NCI-H748 treated with DMSO at 0.1 percent for 48 hours (cell line): ENCODE measurements around the gene SNN.

Source experiments
- DNase-seq: peaks from one replicate; lab custom pipeline; 2025; lab: John Stamatoyannopoulos, UW

The SNN gene

DNA sequence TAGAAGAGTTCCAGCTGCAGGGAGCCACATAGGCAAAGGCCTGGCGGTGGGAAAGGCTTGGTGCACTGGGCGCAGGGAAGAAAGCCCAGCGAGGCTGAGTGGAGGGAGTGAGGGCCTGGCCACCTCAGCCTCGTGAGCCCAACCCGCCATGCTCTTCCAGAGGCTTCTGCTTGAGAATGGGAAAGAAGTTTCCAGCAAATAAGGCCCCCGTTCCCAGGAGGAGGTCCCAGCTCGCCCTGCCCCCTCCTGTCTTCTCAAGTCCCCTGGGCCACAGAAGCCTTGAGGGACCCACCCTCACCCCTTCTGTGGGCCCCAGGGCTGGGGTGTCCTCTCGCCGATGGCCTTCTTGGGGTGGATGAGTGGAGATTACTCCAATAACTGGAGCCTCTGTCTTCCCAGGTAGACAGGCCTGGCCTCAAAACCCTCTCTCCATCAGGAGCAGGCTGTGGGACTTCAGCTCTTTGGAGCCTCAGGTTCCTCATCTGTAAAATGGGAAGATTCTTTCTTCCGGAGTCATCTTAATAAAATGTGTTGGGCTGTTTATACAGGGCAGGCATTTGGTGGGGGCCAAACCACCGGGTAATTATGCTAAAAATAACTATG is 933 bp upstream of the SNN start:
- no peak for DNase-seq

DNA sequence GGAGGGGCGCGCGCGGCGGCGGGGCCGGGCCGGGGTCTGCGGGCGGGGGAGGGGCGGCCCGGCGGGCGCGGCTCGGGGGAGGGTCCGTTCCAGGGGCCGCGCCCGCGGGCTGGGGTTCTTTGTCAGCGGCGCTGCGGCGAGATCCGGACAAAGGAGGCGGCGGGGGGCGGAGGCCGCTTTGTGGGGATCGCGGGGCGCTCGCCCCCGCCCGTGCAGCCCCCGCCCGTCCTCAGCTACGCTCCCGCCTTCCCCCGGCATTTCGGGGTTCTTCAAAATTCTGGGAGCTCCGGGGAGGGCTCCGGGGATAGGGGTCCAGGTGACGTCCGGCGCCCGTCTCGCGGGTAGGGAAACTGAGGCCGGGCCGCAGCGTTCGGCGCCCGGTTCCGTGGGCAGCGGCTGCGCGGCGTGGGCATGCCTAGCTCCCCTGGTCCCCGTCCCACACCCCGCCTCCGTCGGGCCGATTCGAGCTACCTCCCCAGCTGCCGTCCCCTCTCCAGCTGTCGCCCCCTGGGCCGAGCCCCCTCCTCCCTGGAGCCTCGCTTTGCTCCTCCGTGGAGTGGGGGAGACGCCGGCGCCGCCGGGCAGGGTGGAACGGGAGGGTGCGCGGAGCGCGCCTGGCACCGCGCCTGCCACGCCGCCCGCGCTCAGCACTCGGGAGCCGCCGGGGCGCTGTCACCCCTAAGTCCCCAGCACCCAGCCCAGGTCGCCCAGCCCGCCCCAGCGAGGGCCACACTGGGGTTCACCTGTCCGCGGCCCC is 546 bp downstream of the SNN start:
- no peak for DNase-seq

DNA sequence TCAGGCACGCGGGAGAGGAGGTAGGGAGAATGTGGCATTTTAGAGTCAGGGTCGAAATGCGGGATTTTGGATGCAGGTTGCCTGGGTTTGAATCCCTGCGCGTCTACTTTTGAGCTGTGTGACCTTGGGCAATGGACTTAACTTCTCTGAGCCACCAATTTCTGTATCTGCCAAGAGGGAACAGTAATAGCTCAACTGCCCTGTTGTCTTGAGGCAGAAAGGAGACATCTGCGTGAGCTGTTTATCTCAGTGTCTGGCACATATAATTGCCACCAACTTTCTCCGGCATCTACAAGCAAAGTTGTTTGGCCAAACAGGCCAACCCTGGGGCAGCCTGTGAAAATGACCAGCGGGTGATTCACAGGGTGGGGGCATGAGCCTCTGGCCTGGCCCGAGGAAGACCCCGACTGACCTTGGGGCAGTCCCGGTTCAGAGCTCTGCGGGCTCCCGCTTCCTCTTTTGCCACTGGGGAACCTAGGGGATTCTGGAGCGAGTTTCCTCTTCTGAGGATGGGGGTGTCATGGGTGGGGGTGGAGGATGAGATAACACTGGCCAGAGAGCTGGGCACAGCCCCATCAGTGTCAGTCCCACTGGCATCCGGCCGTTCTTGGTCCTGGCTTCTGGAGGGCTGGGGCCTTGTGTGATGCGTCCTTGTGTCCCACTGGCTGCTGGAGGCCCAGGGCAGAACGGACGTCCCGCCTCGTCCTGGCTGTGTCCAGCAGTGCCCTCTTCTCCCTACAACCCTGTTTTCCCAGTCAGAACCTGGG is 1.3 kb downstream of the SNN start:
- DNase-seq: no peak

DNA sequence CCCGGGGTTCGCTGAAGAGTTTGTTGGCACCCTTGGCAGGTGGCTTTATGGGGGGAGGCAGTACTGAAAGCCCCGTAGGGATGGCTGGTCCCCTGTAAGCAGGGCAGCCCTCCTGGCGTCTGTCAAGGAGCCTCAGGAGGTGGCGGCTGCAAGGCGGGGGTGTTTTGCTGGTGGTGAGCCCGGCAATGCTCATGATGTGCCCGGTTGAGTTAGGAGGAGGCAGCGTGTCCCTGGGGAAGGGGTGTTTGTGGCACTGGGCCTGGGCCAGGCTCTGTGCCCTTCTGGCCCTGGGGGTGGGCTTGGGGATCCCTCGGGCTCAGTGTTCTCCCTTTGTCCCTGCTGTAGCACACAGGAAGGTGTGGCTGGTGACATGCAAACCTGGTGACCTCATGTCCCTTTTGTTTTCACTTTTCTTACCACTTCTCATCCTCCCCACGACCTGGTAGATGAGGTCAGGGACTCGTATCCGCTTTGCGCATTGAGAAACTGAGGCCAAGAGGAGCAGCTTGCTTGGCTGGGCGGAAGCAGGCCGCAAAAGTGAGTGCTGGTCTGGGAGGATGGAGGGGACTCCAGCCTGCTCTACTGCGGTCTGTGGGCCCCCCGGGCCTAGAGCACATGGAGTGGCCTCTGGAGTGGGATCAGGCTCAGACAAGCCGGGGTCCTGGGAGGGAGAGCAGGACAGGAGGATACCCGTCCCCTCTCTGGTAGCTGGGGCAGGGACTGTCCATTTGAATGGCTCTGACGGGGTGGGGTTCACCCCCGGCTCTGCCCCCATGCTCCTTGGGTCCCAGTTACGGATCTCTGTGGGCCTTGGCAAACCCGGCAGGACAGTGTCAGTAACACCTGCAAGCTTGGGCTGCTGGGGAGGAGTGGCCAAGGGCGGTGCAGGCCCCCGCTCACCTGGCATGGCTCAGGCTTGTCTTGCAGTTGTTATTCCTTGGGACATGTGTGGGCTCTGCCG is 2.2 kb downstream of the SNN start:
- no peak for DNase-seq

DNA sequence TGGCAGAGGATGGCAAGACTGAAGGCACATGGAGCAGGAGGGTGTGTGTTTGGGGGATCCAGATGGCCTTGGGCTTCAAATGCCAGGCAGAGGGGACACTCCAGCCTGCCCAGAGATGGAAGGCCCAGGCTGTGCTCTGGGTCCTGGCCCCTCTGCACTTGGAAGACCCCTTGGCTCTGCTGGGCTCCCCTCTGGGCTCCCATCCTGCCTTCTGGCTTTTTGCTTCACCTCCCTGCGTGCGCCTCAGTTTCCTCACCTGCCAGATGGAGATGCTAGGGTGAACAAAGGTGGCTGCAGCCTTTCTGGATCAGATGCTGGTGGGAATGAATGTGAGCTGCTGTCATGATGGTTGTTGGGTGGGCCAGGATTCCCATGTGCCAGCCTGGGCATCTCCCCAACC is 3.0 kb downstream of the SNN start:
- DNase-seq: no peak

DNA sequence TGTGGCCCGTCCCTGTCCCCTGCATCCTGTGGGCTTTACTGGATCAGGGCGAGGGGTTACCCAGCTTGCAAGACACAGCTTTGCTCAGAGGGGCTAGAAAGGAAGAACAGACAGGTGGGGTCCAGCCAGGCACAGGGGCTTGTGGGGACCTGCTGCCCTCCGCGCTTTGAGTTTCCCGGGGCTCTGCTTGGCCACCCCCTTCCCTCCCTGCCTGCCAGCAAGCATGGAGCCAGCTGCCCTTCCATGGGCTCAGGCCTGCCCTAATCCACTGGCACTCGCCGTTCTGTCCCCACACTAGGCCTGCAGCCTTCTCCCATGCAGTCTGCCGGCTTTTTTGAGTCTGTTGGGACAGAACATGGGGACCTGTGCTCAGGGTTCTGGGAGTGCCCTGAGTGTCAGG is 3.4 kb downstream of the SNN start:
- DNase-seq: no peak

DNA sequence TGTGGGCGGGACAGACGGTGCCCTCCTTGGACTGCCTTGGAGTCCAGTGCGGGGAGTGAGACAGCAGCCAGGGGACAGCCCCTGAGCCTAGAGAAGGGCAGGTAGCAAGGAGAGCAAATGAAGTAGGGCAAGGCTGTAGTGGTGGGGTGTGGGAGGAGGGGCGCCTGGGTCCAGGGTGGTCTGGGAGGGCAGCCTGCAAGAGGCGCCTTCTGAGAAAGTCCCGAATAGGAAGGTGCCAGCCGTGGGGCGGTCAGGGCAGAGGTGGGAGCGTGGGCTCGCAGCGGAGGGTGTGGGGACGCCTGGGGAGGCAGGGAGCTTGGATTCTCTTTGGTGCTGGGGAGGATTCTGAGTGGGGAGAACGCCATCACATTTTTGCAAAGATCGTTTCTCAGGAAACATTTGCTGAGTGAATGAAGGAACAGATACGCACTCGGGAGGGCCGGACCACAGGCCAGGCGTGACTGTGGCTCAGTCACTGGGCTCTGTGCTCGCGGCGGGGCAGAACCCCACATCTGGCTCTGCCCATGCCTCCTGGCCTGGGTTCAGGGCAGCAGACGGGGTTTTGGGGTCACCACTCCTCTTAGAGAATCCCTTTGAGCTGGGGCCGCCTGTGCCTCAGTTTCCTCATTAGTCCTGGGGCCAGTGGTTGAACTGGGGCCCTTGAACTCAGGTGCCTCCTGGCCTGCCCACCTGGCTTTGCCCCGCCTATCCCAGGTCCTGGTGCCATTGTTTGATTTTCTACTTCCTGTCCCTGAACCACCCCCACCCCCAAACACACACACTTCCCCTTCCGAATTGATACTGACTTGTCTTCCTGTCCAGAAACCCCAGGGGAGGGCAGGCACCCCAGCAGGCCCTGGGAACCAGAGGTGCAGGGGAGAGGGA is 4.2 kb downstream of the SNN start:
- DNase-seq: no peak

DNA sequence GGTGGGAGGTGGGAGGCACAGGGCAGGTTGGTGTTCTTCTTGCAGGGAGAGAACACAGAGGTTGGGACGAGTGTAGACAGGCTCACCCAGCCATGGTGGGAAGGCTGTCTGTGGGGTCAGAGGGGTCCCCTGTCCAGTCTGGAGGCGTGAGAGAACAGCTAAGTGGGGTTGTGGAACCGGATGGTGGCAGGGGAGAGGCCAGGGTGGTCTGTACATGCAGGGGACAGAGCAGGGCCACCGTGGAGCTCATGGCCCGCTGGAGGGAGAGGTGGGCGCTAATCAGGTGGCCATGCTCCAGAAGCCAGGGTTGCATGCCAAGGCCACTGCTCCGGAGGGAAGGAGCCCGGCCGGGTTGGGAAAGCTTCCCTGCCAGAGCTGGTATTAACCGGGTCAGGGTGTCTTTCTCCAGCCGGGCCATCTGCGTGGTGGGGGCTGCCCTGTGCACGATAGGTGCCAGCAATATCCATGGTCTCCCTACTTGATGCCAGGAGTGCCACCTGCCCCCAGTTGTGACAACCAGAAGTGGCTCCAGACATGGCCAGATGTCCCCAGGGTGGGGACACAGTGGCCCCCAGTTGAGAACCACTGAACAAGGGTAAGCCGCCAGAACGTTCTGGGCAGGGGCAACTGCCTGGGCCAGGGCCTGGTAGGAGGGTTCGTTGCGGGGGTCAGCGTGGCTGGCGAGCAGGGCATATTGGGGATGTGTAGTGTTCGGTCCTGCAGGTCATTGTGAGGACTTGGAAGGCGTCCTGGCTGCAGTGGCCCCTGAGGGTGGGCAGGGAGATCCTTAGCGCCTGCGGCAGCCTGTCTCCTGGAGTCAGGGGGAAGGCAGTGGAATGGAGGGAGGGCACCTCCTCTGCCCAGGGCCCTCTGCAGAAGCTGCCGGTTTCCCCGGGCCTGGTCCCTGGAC is 5.1 kb downstream of the SNN start:
- no peak for DNase-seq

DNA sequence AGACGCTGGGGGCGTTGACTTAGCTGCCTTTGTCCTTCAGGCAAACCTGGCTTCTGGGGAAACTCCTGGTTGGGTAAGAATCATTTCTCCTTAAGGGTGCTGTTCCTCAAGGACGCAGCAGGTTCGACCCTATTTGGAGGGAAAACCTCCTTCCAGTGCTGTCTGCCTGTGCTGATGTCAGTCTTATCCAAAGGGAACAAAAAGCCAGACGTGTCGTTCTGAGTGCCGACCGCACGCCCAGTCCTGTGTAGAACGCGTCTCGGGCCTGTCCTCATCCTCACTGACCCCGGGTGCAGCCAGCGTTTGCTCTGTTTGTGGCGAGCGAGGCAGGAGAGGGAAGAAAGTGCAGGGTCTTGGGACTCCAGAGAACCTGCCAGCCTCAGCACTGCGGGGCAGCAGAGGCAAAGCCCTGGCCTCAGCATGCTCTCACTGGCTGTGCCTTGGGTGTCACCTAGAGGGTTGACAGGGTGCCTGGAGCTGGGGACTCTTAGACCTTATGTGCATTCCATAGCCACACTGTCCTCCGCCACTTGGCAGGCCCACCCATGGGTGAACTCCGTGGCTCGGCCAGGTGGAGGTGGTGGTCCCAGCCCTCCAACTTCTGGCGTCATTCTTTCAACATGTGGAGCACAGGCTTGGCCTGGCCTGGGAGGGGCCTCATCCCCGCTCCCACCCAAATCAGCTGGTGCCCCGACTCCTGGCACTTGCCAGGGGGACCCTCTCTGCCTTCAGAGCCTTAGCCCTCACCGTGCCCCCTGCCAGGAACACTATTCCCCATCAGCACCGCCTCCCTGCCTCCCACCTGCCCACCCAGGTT is 6.0 kb downstream of the SNN start:
- no peak for DNase-seq

DNA sequence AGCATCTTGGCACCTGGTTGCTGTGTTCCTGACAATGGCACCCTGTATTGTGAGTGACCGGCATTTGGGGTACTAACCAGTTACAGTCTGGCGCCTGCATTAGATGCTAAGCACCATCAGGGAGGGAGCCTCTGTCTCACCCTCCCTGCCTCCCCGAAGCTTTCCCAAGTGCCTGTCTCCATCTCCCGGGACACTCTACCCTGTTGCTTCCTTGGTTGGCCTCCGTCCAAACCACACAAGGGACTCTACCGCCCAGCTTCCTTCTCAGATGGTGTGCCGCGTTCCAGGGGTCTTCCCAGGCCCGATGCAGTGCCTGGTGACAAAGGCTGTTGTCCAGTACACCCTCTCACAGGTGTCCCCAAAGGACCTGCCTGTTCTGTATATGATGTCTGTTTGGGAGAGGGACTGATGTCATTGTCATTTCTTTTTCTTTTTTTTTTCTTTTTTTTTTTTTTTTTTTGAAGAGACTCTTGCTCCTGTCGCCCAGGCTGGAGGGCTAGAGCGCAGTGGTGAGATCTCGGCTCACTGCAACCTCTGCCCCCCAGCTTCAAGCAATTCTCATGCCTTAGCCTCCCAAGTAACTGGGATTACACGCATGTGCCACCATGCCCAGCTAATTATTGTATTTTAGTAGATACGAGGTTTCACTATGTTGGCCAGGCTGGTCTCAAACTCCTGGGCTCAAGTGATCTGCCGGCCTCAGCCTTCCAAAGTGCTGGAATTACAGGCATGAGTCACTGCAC is 6.7 kb downstream of the SNN start:
- no peak for DNase-seq

DNA sequence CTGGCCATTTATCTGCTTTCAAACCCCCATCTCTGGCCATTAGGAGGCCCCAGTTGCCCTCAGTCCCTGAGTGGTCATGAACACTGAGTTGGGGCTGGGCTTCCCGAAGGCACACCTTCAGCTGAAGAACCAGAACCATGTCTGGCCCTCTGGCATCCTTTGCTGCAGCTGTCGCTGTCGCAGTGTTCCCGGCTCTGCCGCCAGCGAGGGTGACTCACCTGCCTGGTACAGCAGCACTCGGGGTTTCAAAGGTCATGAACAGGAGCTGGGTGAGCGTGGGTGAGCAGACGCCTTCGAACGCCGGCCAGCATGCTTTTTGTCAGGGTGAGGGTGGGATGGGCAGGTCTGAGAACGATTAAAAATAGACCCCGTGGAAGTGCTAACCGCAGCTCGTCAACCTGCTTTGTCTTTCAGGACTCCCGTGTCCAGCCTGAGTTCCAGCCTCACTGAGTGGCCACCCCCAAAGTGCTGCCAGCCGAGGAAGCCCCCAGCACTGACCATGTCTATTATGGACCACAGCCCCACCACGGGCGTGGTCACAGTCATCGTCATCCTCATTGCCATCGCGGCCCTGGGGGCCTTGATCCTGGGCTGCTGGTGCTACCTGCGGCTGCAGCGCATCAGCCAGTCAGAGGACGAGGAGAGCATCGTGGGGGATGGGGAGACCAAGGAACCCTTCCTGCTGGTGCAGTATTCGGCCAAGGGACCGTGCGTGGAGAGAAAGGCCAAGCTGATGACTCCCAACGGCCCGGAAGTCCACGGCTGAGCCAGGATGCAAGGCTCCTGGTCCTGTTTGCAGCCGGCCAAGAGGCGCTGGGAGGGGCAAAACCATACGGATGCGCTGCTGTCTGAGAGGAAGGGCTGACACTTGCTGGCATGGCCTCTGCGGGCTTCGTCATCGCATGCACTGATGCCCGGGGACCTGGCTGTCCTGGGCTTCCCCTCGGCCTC is 7.6 kb downstream of the SNN start:
- DNase-seq: no peak

DNA sequence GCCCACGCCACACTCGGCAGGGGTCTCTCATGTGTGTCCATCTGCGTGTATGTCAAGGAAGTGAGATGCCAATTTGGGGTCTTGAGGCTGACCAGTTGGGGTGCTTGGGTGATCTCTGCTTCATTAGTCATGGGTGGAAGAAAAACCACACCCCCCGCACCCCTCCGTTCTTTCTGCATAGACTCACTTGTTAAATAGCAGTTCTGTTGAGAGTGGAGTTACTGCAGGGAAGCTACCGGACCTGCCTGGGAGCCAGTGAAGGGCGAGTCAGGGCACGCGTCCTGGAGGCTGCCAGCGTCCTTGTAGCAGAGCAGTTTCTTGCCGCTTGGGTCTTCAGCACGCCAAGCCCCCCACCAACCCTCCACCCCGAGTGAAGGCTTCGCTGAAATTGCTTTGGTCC is 8.5 kb downstream of the SNN start:
- DNase-seq: no peak

DNA sequence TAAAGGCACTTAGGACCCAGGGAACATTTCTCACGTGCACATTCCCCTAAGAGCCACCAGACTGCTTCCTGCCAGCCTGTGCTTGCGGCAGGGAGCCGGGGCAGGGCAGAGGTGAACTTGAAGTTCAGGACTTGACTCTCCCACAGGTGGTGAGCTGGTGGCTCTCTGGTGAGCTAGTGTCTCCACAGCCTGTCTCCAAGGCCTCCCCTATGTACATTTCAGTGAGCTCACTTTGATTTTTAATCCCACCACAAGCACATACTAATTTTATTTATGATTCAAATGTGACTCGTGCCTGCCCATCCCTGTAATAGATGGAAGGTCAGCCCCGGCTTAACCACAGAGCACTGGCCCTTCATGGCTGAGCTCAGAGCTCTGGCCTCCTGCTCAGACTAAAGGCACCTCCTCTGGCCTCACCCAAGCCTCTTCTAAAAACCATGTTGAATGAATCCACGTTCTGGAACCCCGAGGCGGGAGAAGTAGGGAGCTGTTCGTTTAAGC is 9.2 kb downstream of the SNN start:
- no peak for DNase-seq

DNA sequence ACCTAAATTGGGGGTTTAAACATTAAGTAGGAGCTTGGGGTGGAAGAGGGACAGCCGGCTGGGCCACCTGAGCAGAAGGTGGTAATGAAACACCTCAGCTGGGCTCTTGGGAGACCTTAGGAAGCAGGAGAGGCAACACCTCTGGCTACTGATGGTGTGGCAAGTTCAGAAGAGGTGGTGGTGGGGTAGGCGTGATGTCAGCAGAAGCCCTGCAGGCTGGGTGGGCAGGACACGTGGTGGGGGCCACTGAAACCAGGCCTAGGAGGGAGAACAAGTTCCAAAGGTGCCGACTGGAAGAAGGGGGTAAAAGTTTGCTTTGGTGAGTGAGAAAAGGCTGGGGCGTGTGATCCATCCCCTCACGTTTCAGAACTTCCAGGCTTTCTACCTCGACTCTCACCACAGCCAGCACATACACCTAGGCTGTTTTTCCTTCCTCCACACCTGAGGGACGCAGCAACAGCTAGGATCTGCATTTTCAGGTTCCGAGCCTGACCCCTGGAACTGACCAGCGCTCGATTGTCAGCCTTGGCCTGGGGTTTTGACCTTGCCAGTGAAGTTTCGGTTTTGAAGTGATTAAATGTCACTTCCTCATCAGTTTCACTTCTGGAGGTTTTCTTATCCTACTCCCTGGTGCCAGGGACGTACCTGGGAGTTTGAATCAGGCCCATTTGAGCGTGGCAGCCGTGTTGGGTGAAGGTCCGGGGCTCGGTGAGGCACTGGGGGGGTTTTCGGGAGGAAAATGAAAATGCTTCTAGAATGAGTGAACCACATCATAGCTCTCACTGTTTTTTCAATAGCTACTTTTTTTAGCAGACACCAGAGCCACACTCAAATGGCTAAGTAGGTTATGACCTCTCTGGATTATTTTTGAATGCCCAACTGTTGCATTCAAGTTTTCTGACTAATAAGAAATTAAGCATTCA is 10.0 kb downstream of the SNN start:
- no peak for DNase-seq

DNA sequence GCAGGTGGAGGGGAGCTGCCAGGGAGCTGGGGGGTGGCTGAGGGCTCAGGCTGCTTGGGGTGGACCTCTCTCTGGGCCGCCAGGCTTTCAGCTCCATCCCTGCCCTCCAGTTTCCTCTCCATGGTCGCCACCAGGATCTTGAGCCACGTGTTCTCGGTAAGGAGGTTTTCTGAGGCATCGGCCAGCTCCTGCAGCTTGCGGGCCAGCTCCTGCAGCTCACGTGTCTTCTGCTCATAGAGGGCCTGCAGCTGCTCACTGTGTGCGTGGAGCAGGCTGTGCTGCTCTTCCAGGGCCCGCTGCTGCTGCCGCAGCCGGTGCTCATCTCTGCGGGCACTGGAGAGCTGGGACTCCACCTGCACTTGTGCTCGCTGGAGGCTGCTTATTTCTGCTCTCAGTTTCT is 11.0 kb downstream of the SNN start:
- DNase-seq: no peak
